Measurements from ENCODE around the gene UBE4B.
"Not testable (repeated sequence)": the region's sequence is repeated elsewhere in the genome, so short reads cannot be mapped to it uniquely, and the experiment has no call there.

The UBE4B gene

DNA sequence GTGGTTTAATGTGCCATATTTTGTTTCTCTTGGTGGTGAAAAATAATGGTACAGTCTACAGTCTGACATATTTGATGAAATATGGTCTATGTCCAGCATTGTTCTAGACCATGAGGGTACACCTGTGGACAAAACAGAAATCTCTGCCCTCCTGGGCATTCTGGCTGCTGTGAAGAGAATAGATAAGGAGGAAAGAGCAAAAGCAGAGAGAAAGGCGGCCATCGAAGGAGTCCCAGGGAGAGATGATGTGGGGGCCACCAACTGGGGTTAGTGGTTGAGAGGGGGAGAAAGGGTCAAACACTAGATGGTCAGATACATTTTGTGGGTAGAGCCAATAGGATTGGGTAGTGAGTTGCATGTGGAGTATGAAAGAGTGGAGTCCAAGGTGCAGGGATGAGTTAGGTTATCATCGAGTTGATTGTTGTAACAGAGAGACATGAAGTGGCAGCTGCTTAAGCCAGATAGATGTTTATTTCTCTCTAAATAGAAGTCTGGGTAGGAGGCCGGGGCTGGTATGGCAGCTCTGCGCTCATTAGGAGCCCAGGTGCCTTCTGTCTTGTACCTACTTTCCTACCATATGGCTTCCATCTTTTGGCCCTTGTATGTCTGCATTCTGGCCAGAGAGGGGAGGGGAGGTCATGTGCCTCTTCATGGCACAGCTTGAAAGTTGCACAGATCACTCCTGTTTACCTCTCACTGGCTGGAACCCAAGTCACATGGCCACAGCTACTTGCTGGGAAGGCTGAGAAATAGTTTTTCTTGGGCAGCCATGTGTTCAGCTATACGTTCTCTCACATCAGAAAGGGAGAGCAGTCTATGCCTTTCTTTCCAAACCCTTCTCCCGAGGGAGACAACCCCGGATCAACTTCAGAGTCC is 13.0 kb downstream of the UBE4B start:
- DNase-seq = no peak

- DNase-seq = no peak
Observed at GRCh38 chr1:10046356-10047085, 13.8 kb downstream of the UBE4B start.

DNA sequence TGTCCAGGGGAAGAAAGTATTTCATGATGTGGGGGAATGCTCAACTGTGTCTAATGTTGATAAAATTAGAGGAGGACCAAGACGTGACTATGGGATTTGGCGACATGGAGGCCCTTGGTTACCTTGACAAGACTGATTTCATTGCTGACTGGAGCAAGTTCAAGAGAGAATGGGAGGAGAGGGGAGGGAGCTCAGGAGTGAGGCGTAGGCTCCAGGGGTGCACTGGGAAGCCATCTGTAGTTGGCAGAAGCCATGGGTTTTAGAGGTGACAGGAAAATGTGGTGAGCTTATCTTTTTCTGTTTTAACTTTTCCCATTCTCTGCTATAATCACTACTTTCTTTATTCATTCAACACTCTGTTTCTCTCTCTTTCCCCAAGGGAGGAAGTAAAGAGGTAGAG is 15.8 kb downstream of the UBE4B start:
- DNase-seq = no peak

DNA sequence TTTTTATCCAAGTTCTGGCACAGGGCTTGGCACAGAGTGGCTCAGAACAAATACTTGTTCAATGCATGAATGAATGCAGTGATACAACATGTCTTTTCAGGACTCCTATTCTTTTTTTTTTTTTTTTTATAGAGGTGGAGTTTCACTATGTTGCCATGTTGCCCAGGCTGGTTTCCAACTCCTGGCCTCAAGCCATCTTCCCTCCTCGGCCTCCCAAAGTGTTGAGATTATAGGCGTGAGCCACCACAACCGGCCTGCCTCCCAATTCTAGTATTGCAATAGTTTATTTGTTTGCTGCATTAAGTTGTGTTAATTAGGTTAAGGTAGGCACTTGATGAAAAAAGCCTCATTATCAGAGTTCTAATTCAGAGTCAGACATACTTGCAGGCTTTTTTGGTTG is 17.9 kb downstream of the UBE4B start:
- no peak for DNase-seq

- no peak for DNase-seq
Observed at GRCh38 chr1:10051656-10052055, 18.9 kb downstream of the UBE4B start.

GRCh38 chr1:10052347-10052746 is 19.6 kb downstream of the UBE4B start:
- DNase-seq = no peak

GRCh38 chr1:10054465-10054864 is 21.7 kb downstream of the UBE4B start:
- DNase-seq = no peak

- no peak for DNase-seq
Observed at GRCh38 chr1:10056599-10056987, 23.8 kb downstream of the UBE4B start.

DNA sequence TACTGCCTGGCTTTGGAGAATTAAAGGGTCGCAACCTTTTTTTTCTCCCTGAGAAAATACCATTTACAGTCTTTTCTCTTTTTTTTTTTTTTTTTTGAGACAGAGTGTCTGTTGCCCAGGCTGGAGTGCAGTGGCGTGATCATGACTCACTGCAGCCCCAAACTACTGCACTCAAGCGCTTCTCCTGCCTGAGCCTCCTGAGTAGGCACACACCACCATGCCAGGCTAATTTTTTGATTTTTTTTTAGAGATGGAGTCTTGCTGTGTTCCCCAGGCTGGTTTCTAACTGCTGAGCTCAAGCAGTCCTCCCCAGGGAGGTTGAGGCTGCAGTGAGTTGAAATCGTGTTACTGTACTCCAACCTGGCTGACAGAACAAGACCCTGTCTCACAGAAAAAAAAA is 24.6 kb downstream of the UBE4B start:
- no peak for DNase-seq

GRCh38 chr1:10057796-10058195 is 25.0 kb downstream of the UBE4B start:
- DNase-seq = no peak

- DNase-seq = no peak
Observed at GRCh38 chr1:10059342-10059718, 26.6 kb downstream of the UBE4B start.

DNA sequence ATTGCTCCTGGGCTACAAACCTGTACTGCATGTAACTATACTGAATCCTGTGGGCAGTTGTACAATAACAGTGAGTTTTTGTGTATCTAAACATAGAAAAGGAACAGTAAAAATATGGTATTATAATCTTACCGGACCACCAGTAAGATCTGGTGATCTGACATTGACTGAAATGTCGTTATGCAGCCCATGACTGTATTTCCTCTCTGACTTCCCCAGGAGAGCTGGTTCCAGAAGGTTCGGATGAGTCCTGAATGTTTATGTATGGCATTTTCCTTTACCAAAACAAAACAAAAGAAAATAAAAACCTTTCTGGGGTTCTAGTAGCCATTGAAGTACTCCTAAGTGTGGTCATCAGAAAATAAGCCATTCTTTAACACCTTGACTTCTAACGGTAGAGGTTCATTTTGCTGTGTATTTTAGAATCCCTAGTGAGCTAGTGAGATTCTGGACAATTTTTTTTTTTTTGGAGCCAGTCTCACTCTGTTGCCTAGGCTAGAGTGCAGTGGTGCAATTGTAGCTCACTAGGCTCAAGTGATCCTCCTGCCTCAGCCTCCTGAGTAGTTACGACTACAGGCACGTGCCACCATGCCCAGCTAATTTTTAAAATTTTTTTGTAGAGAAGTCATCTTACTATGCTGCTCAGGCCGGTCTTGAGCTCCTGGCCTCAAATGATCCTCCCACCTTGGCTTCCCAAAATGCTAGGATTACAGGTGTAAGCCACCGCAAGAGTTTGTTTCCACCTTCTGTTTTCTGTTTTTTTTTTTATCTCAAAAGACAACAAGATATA is 27.7 kb downstream of the UBE4B start:
- no peak for DNase-seq

- DNase-seq = no peak
Observed at GRCh38 chr1:10061276-10061675, 28.5 kb downstream of the UBE4B start.

GRCh38 chr1:10063878-10064277 is 31.1 kb downstream of the UBE4B start:
- no peak for DNase-seq

DNA sequence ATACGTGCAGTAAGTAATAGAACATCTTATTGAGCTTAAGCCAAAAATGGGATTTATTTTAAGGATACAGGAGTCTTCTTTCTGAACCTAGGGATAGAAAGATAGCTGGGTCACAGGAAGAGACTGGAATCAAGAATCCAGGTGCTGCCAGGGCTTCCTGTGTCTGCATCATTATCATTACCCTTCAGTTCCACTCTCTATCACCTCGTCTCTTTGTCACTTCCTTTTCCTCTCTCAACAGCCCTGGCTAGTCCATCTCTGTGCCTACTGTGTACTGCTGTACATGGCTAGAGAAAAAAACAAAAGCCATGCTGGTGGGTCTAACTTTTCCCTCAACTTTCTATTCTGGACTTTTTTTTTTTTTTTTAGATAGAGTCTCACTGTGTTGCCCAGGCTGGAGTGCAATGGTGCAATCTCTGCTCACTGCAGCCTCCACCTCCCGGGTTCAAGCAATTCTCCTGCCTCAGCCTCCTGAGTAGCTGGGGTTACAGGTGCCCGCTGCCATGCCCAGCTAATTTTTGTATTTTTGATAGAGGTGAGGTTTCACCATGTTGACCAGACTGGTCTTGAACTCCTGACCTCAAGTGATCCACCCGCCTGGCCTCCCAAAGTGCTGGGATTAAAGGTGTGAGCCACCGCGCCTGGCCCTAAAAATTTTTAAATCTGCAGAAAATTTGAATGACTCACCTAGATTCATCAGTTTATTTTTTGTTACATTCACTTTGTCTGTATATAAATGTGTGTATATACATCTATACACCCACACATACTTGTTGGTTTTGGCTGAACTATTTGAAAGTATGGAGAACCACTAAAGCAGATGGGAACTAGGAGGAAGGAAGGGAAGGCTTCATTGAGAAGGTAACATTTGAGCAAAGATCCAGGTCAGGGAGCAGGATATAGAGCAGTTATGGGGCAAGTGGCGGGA is 31.9 kb downstream of the UBE4B start:
- DNase-seq = no peak

DNA sequence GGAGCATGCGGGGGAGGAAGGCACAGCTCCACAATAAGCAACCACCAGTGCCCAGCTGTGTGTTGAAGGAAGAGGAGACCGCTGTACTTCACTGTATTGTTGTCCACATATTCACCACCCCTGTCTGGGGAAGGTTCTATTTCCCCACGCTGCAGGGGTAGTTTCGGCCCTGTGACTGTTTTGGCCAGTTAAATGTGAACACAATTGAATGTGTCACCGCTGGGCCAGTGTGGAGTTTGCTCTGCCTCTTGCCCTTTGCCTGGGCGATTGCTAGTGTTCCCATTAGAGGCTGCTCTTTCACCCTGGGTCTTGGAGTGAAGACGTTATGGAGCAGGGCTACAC is 32.6 kb downstream of the UBE4B start:
- no peak for DNase-seq

DNA sequence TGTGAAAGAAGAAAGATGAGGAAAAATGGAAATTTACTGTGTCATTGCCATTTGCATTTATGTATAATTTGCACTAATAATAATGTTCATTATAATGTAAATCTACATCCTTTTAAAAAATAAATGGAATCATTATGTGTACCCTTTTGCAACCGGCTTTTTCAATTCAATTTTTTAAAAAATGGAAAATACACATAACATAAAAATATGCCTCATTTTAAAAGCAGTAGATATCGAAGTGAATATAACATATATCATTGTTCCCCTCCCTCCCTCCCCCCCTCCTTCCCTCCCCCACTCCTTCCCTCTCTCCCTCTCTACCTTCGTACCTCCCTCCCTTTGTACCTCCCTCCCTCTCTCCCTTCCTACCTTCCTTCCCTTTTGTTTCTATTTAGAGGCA is 33.0 kb downstream of the UBE4B start:
- no peak for DNase-seq

DNA sequence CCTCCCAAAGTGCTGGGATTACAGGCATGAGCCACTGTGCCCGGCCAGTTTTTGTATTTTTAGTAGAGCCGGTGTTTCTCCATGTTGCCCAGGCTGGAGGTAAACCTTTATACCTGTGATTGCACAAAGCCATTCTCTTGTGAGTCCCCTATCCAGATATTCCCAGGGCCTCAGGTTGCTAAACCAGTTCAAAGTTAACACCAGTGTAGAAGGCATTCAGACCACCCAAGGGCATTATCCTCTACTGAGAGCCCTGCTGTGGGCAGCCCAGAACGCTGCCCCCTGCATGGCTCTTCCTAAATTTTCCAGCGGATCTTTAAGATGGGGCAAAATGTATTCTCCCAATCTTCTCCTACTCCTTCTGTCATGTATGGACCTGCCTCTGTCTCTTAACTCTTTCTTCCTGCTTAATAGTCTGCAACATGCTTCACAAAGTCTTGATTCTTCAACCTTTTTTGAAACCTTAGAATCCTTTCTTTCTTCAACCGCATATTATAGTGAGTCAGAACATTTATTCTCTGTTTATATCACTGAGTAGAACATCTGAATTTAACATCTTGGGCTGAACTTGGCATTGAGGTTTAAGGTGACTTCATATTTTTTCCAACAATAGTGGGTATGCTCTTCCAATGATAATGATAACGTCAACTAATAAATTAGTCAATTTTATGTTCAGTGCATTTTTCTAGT is 36.0 kb downstream of the UBE4B start:
- no peak for DNase-seq

DNA sequence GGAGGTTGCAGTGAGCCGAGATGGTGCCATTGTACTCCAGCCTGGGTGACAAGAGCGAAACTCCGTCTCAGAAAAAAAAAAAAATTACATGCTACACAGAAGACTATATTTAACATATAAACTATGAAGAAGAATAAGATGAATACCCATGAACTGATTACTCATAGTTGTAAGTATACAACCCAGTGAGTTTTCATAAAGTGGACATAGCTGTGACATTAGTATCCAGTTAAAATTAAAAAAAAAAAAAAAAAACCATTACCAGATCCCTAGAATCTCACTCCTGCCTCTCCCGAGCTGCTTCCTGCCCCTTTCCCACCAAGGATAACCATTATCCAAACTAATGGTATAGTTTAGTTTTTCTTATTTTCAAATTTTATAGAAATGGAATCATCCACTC is 37.4 kb downstream of the UBE4B start:
- no peak for DNase-seq

- no peak for DNase-seq
Observed at GRCh38 chr1:10071640-10072039, 38.9 kb downstream of the UBE4B start.

DNA sequence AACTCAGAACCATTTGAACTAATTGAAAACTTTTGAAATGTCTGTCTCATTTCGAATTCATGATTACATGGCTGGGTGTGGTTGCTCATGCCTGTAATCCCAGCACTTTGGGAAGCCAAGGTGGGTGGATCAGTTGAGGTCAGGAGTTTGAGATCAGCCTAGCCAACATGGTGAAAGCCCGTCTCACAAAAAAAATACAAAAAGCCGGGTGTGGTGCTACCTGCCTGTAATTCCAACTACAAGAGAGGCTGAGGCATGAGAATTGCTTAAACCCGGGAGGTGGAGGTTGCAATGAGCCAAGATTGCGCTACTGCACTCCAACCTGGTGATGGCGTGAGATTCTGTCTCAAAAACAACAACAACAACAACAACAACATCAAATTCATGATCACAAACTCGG is 40.6 kb downstream of the UBE4B start:
- not testable (repeated sequence) for DNase-seq

Measured in activated naive CD4-positive, alpha-beta T cell treated with Interleukin-2 at 50 U/mL for 16 hours (primary cell).